GM12878 (cell line): ENCODE measurements around the gene ZNF592. TPM values are rescaled to one million over a fixed set of nuclear protein-coding genes. Genes with fewer than 3 reads are reported as not detected.

Experiments
- BMI1 ChIP-seq: fragments of 450-650 bp; IDR thresholded peaks from 2 replicates; pipeline ENCODE4 v1.6.1; 2016; ENCODE audit warnings: mild to moderate bottlenecking, moderate library complexity, borderline replicate concordance
- CEBPB ChIP-seq, 2 experiments: fragments of 150-350 bp in 1 of 2; IDR thresholded peaks; 2 replicates each; pipeline ENCODE4 v1.6.1; 2012 to 2014; ENCODE audit warnings: low read depth in 2 of 2, low read length in 2 of 2, borderline replicate concordance in 1 of 2, inconsistent platforms in 1 of 2
- CEBPZ ChIP-seq: fragments of 150-350 bp; IDR thresholded peaks from 2 replicates; pipeline ENCODE4 v1.6.1; 2016; ENCODE audit warnings: low read depth, low read length
- EP300 ChIP-seq, 2 experiments: fragments of 150-350 bp in 1 of 2; IDR thresholded peaks; 2 replicates each; pipeline ENCODE4 v1.6.1; 2011 to 2012; ENCODE audit warnings: low read depth in 2 of 2, low read length in 2 of 2, borderline replicate concordance in 1 of 2, improper control_type of control experiment in 1 of 2, inconsistent platforms in 1 of 2; ENCODE audit not compliant: control insufficient read depth in 1 of 2
- MEF2A ChIP-seq: IDR thresholded peaks from 2 replicates; pipeline ENCODE4 v1.6.1; 2011; ENCODE audit warnings: low read depth, mild to moderate bottlenecking, low read length, moderate library complexity; ENCODE audit not compliant: insufficient read depth
- MTA2 ChIP-seq: fragments of 450-650 bp; IDR thresholded peaks from 2 replicates; pipeline ENCODE4 v1.6.1; 2016; ENCODE audit warnings: low read depth, mild to moderate bottlenecking, moderate library complexity
- MYC ChIP-seq: IDR thresholded peaks from 2 replicates; pipeline ENCODE4 v1.6.1; 2011; ENCODE audit warnings: mild to moderate bottlenecking, low read length, moderate library complexity, inconsistent platforms; ENCODE audit not compliant: insufficient read depth, insufficient replicate concordance, insufficient read length, severe bottlenecking
- NBN ChIP-seq: fragments of 450-650 bp; IDR thresholded peaks from 2 replicates; pipeline ENCODE4 v1.6.1; 2016
- NFYB ChIP-seq: IDR thresholded peaks from 2 replicates; pipeline ENCODE4 v1.6.1; 2011; ENCODE audit warnings: low read depth, mild to moderate bottlenecking, low read length, improper control_type of control experiment, moderate library complexity; ENCODE audit not compliant: insufficient read depth
- PAX5 ChIP-seq: IDR thresholded peaks from 2 replicates; pipeline ENCODE4 v1.6.1; 2011; ENCODE audit warnings: low read depth, low read length, borderline replicate concordance
- POLR2A ChIP-seq: IDR thresholded peaks from 2 replicates; pipeline ENCODE4 v1.6.1; 2011; ENCODE audit warnings: low read depth, mild to moderate bottlenecking, low read length
- RELB ChIP-seq: fragments of 450-650 bp; IDR thresholded peaks from 2 replicates; pipeline ENCODE4 v1.6.1; 2017; ENCODE audit warnings: low read depth, mild to moderate bottlenecking, moderate library complexity
- SKIL ChIP-seq: fragments of 450-650 bp; IDR thresholded peaks from 2 replicates; pipeline ENCODE4 v1.6.1; 2017; ENCODE audit warnings: mild to moderate bottlenecking, low read depth, inconsistent platforms; ENCODE audit not compliant: poor library complexity, severe bottlenecking
- SMAD1 ChIP-seq: fragments of 450-650 bp; IDR thresholded peaks from 2 replicates; pipeline ENCODE4 v1.6.1; 2018; ENCODE audit warnings: mild to moderate bottlenecking, low read depth; ENCODE audit not compliant: partially characterized antibody
- SMC3 ChIP-seq: IDR thresholded peaks from 2 replicates; pipeline ENCODE4 v1.6.1; 2011; ENCODE audit warnings: low read length, improper control_type of control experiment, borderline replicate concordance
- STAT3 ChIP-seq: IDR thresholded peaks from 2 replicates; pipeline ENCODE4 v1.6.1; 2011; ENCODE audit warnings: low read depth, low read length, improper control_type of control experiment
- ZBED1 ChIP-seq: IDR thresholded peaks from 2 replicates; pipeline ENCODE4 v1.6.1; 2016; ENCODE audit warnings: borderline replicate concordance
- ZBTB40 ChIP-seq: fragments of 450-650 bp; IDR thresholded peaks from 2 replicates; pipeline ENCODE4 v1.6.1; 2016; ENCODE audit warnings: mild to moderate bottlenecking, moderate library complexity, borderline replicate concordance
- polyA plus RNA-seq, 11 experiments: library from polyadenylated mRNA; depleted of rRNA in 4 of 11; unstranded in 6 of 11; stranded (reverse) in 5 of 11; fragments of >200 nt; fragmentation: Nextera tagmentation in 4 of 11; fragmentation: Illumina TruSeq in 1 of 11; extraction: Ambion mirVana in 4 of 11; extraction: Trizol in 1 of 11; gene quantifications; 1 replicate in 1 of 11; 2 replicates in 10 of 11; pipeline versions ENCODE4 v1.2.1 to v1.2.3, GENCODE V29; 2011 to 2016; ENCODE audit warnings: inconsistent platforms in 2 of 11, missing spikeins in 2 of 11, low read depth in 1 of 11
- total RNA-seq, 4 experiments: library from RNA; depleted of rRNA in 3 of 4; stranded (reverse); fragments of >200 nt in 3 of 4; fragmentation: Illumina TruSeq in 1 of 4; extraction: Trizol in 1 of 4; gene quantifications; 2 replicates each; pipeline versions ENCODE4 v1.2.1 to v1.2.3, GENCODE V29; 2013 to 2021

ZNF592 gene
- total and polyA plus RNA-seq, 10 of the 15 experiments (the other 5 are each of a cell fraction or from before 2014, with no cell fraction given): 0.95 to 23.7 (median 8.6) TPM

GRCh38 chr15:84734794-84735479, 13.5 kb upstream of the ZNF592 start (continued):
- no peak for TF ChIP-seq CEBPZ
- peak; percentile 25; the same call in 1 of the 2 replicates for TF ChIP-seq BMI1
- TF ChIP-seq ZBTB40: no peak
- TF ChIP-seq MYC: no peak
- peak; percentile 55 for TF ChIP-seq SKIL
- peak; percentile 98 for TF ChIP-seq NBN
- TF ChIP-seq POLR2A: 0 out of 2 replicates have a peak, but pooled peaks have one; percentile 21
- no peak for TF ChIP-seq MEF2A
- no peak for TF ChIP-seq NFYB
- TF ChIP-seq RELB: peak; percentile 95
- no peak for TF ChIP-seq ZBED1
- peak; percentile 76 for TF ChIP-seq MTA2
- no peak for TF ChIP-seq CEBPB (IDR thresholded peaks at IDR 0.05; ENCODE audit: borderline replicate concordance in 1 of 2, low read depth in 2 of 2, low read length in 2 of 2)
- peak; percentile 12 for TF ChIP-seq SMAD1
- TF ChIP-seq SMC3: no peak
- no peak for TF ChIP-seq EP300 (IDR thresholded peaks at IDR 0.05; ENCODE audit: borderline replicate concordance in 1 of 2, control insufficient read depth in 1 of 2, low read depth in 2 of 2, low read length in 2 of 2)
- TF ChIP-seq STAT3: no peak
- 0 out of 2 replicates have a peak, but pooled peaks have one; percentile 9 for TF ChIP-seq PAX5
